K562 (cell line): ENCODE measurements around the gene CD4. TPM values are rescaled to one million over a fixed set of nuclear protein-coding genes. Genes with fewer than 3 reads are reported as not detected.

Experiments
- CTBP1 ChIP-seq: fragments of 450-650 bp; IDR thresholded peaks from 2 replicates; pipeline ENCODE4 v1.6.1; 2016; ENCODE audit warnings: borderline replicate concordance
- CTCF ChIP-seq, 3 experiments: IDR thresholded peaks in 2 of 3; conservative IDR thresholded peaks in 1 of 3; 2 replicates each; pipeline ENCODE4 v1.5.1; 2011 to 2012; ENCODE audit warnings: low read length in 3 of 3, mild to moderate bottlenecking in 3 of 3, control low read depth in 2 of 3, improper control_type of control experiment in 1 of 3, inconsistent platforms in 1 of 3, low read depth in 1 of 3, mixed read lengths in 1 of 3, moderate library complexity in 1 of 3; ENCODE audit not compliant: insufficient read depth in 2 of 3
- CTCFL ChIP-seq: IDR thresholded peaks from 2 replicates; pipeline ENCODE4 v1.6.1; 2011; ENCODE audit warnings: borderline replicate concordance, low read depth, mild to moderate bottlenecking, moderate library complexity, low read length; ENCODE audit not compliant: insufficient read depth, poor library complexity, severe bottlenecking
- HDAC2 ChIP-seq: fragments of 450-650 bp; IDR thresholded peaks from 2 replicates; pipeline ENCODE4 v1.6.1; 2016; ENCODE audit warnings: mild to moderate bottlenecking
- HMG20A ChIP-seq: fragments of 450-650 bp; formaldehyde crosslinking; conservative IDR thresholded peaks from 2 replicates; pipeline ENCODE4 v1.4.0; 2020; ENCODE audit warnings: mild to moderate bottlenecking, mixed read lengths
- MAZ ChIP-seq, 2 experiments: fragments of 450-650 bp in 1 of 2; sonication (generic) in 1 of 2; formaldehyde crosslinking; IDR thresholded peaks in 1 of 2; conservative IDR thresholded peaks in 1 of 2; 2 replicates each; pipeline versions ENCODE4 v1.4.0 to v1.5.0; 2020; ENCODE audit warnings: mild to moderate bottlenecking in 1 of 2, missing genetic modification reagents in 1 of 2
- MNT ChIP-seq, 2 experiments: fragments of 450-650 bp; conservative IDR thresholded peaks; 2 replicates each; pipeline ENCODE4 v1.6.1; 2017; ENCODE audit warnings: mild to moderate bottlenecking in 2 of 2, moderate library complexity in 2 of 2
- NCOR1 ChIP-seq: fragments of 450-650 bp; IDR thresholded peaks from 2 replicates; pipeline ENCODE4 v1.6.1; 2016; ENCODE audit warnings: mild to moderate bottlenecking, moderate library complexity
- NFRKB ChIP-seq: fragments of 450-650 bp; IDR thresholded peaks from 2 replicates; pipeline ENCODE4 v1.6.1; 2016; ENCODE audit warnings: low read depth
- RAD21 ChIP-seq, 2 experiments: fragments of 250-450 bp in 1 of 2; fragments of 450-650 bp in 1 of 2; sonication (Bioruptor Pico) in 1 of 2; formaldehyde crosslinking in 1 of 2; IDR thresholded peaks in 1 of 2; conservative IDR thresholded peaks in 1 of 2; 2 replicates each; pipeline versions ENCODE4 v1.4.0 to v1.8.0; 2020 to 2022; ENCODE audit warnings: mild to moderate bottlenecking in 2 of 2, moderate library complexity in 1 of 2
- TFAP4 ChIP-seq: sonication (generic); formaldehyde crosslinking; IDR thresholded peaks from 2 replicates; pipeline ENCODE4 v1.8.0; 2022; ENCODE audit warnings: missing genetic modification reagents, mild to moderate bottlenecking, moderate library complexity, borderline replicate concordance
- ZNF24 ChIP-seq: fragments of 450-650 bp; IDR thresholded peaks from 2 replicates; pipeline ENCODE4 v1.6.1; 2016
- ZNF592 ChIP-seq: fragments of 450-650 bp; IDR thresholded peaks from 2 replicates; pipeline ENCODE4 v1.6.1; 2017; ENCODE audit warnings: antibody characterized with exemption, mild to moderate bottlenecking
- polyA plus RNA-seq, 8 experiments: library from polyadenylated mRNA; depleted of rRNA in 4 of 8; stranded (reverse) in 5 of 8; unstranded in 3 of 8; fragments of >200 nt; fragmentation: Nextera tagmentation in 2 of 8; fragmentation: Illumina TruSeq in 1 of 8; extraction: Ambion mirVana in 2 of 8; extraction: Trizol in 1 of 8; gene quantifications; 2 replicates each; pipeline versions ENCODE4 v1.2.1 to v1.2.3, GENCODE V29; 2011 to 2014; ENCODE audit warnings: inconsistent platforms in 1 of 8, missing spikeins in 1 of 8
- total RNA-seq, 7 experiments: library from RNA; depleted of rRNA in 6 of 7; stranded (reverse); fragments of >200 nt in 6 of 7; fragmentation: Illumina TruSeq in 2 of 7; extraction: Trizol in 2 of 7; gene quantifications; 2 replicates each; pipeline versions ENCODE4 v1.2.1 to v1.2.3, GENCODE V29; 2011 to 2021; ENCODE audit warnings: low replicate concordance in 1 of 7

The CD4 gene
- total and polyA plus RNA-seq, 9 of the 15 experiments (the other 6 are each of a cell fraction or from before 2014, with no cell fraction given) = 0.06 to 0.27 (median 0.09) TPM; not detected in 5

GRCh38 chr12:6869049-6870021, 80.0 kb downstream of the CD4 start (continued):
- TF ChIP-seq CTCFL (peak; percentile 78), ZNF24 (no peak), CTCF (IDR thresholded peaks at IDR 0.05 in 2 of 3, conservative IDR thresholded peaks at IDR 0.05 in 1 of 3; ENCODE audit: insufficient read depth in 2 of 3, low read depth in 1 of 3, low read length in 3 of 3) (peak; percentile 73 to 77 (median 76)), MAZ (CRISPR knock-in tag; conservative IDR thresholded peaks at IDR 0.05 in 1 of 2, IDR thresholded peaks at IDR 0.05 in 1 of 2) (no peak), RAD21 (CRISPR knock-in tag; conservative IDR thresholded peaks at IDR 0.05 in 1 of 2, IDR thresholded peaks at IDR 0.05 in 1 of 2) (peak; percentile 54 to 65), NCOR1 (0 out of 2 replicates have a peak, but pooled peaks have one; percentile 8), TFAP4 (peak; percentile 34; the same call in 1 of the 2 replicates), MNT (conservative IDR thresholded peaks at IDR 0.05) (peak in 1 of 2 experiments; percentile 9; a peak in 1 of 4 replicates), HDAC2 (peak; percentile 31; the same call in 1 of the 2 replicates), ZNF592 (0 out of 2 replicates have a peak, but pooled peaks have one; percentile 6), CTBP1 (peak; percentile 80), NFRKB (no peak), HMG20A (CRISPR knock-in tag) (no peak)
